Forelimb muscle (tissue), 1 donor: ENCODE results near the gene GMPR2. TPM values are rescaled to one million over a fixed set of nuclear protein-coding genes. Genes with fewer than 3 reads are reported as not detected.

Experiments
- DNase-seq: peaks from one replicate; pipeline ENCODE4 v3.0.0-alpha.2; 2013; ENCODE audit warnings: low read depth
- polyA plus RNA-seq: library from polyadenylated mRNA; unstranded; fragments of 120-200 nt; gene quantifications from one replicate; pipeline ENCODE4 v1.2.1, GENCODE V29; 2013; ENCODE audit not compliant: insufficient read length

The GMPR2 gene
- polyA plus RNA-seq, 1 donor = 53.3 TPM

DNA sequence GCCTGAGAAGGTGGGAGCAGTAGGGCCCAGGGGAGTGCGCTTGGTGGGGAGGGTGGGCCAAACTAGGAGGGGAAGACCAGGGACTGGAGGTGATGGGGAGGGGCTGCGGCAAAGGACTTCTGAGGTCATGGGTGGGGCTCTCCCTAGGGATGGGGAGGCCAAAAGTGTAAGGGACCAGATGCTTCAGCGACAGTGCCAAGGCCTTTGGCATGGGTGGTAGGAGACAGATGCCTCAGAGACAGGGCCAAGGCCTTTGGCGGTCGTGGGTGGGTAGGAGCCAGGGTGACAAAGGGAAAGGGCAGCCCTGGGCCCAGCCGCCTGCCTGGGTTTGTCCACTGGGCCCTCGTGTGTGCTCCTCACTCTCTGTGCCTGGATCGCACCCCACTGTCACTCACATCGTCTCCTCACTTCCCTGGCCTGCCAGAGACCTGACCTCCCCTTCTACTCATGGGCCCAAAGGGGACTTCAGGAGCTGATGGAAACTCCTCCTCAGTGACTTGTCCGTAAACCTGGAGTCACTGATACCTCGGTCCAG is 51.8 kb downstream of the GMPR2 start:
- DNase-seq = no peak

DNA sequence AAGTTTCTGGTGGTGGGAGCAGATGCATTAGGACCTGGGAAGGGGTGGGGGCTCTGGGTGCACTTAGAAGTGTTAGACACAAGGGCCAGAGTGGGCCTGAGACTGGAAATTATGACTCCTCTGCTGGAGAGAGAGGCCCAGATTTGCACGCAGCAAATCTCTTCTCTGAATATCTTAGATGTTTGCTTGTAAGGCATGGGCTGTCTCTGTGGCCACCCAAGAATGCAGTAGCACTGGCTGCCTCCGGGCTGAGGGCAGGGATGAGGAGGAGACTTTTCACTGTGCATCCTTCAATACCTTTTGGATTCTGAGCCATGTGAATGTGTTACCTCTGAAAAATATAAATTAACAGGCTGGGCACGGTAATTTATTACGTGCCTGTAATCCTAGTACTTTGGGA is 52.6 kb downstream of the GMPR2 start:
- DNase-seq = no peak

DNA sequence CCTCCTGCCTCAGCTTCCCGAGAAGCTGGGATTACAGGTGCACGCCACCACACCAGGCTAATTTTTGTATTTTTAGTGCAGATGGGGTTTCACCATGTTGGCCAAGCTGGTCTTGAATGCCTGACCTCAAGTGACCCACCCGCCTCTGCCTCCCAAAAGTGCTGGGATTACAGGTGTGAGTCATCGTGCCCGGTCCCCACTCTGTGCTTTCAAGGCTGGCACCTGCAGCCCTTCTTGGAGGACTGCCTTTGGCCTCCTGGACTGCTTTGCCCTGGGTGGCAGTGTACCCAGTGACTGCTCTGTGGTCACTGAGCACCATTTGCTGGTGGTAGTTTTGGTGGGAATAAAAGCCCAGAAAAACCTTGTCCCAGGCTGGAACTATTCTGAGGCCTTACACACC is 54.3 kb downstream of the GMPR2 start:
- DNase-seq = no peak

Other genes starting within 250 kb of the GMPR2 start
- gene DHRS4L2, start 244.0 kb upstream of the GMPR2 start, polyA plus RNA-seq = 9.2 TPM
- 0.18 TPM for gene CARMIL3, start 180.9 kb upstream of the GMPR2 start, polyA plus RNA-seq
- gene CPNE6, start 161.4 kb upstream of the GMPR2 start, polyA plus RNA-seq = not detected
- gene PCK2, start 138.6 kb upstream of the GMPR2 start, polyA plus RNA-seq = 3.6 TPM
- gene DCAF11, start 118.2 kb upstream of the GMPR2 start, polyA plus RNA-seq = 45.7 TPM
- 1.8 TPM for gene NRL, start 118.0 kb upstream of the GMPR2 start, polyA plus RNA-seq
- gene FITM1, start 102.3 kb upstream of the GMPR2 start, polyA plus RNA-seq = 164 TPM
- 110 TPM for gene PSME1, start 96.7 kb upstream of the GMPR2 start, polyA plus RNA-seq
- 32.1 TPM for gene EMC9, start 91.3 kb upstream of the GMPR2 start, polyA plus RNA-seq
- 74.3 TPM for gene PSME2, start 86.3 kb upstream of the GMPR2 start, polyA plus RNA-seq
- 32.6 TPM for gene RNF31, start 85.4 kb upstream of the GMPR2 start, polyA plus RNA-seq
- gene IRF9, start 71.7 kb upstream of the GMPR2 start, polyA plus RNA-seq = 25.1 TPM
- gene REC8, start 60.8 kb upstream of the GMPR2 start, polyA plus RNA-seq = 8.2 TPM
- 26.4 TPM for gene IPO4, start 44.1 kb upstream of the GMPR2 start, polyA plus RNA-seq
- gene TM9SF1, start 37.5 kb upstream of the GMPR2 start, polyA plus RNA-seq = 18.8 TPM
- gene TSSK4, start 27.2 kb upstream of the GMPR2 start, polyA plus RNA-seq = 5.0 TPM
- gene CHMP4A, start 19.4 kb upstream of the GMPR2 start, polyA plus RNA-seq = 40.0 TPM
- gene MDP1, start 16.9 kb upstream of the GMPR2 start, polyA plus RNA-seq = 5.5 TPM
- 188 TPM for gene NEDD8, start 562 bp upstream of the GMPR2 start, polyA plus RNA-seq
- 37.0 TPM for gene TINF2, start 9.7 kb downstream of the GMPR2 start, polyA plus RNA-seq
- gene TGM1, start 30.2 kb downstream of the GMPR2 start, polyA plus RNA-seq = 0.86 TPM
- gene RABGGTA, start 38.7 kb downstream of the GMPR2 start, polyA plus RNA-seq = 14.7 TPM
- 15.0 TPM for gene DHRS1, start 66.9 kb downstream of the GMPR2 start, polyA plus RNA-seq
- gene NOP9, start 66.9 kb downstream of the GMPR2 start, polyA plus RNA-seq = 21.1 TPM
- gene CIDEB, start 75.0 kb downstream of the GMPR2 start, polyA plus RNA-seq = 8.2 TPM
- 2.0 TPM for gene LTB4R2, start 77.2 kb downstream of the GMPR2 start, polyA plus RNA-seq
- 2.1 TPM for gene LTB4R, start 78.6 kb downstream of the GMPR2 start, polyA plus RNA-seq
- 15.2 TPM for gene ADCY4, start 102.1 kb downstream of the GMPR2 start, polyA plus RNA-seq
- 1.1 TPM for gene RIPK3, start 107.1 kb downstream of the GMPR2 start, polyA plus RNA-seq
- 39.2 TPM for gene NFATC4, start 135.3 kb downstream of the GMPR2 start, polyA plus RNA-seq
- gene NYNRIN, start 166.1 kb downstream of the GMPR2 start, polyA plus RNA-seq = 23.1 TPM
- 2.4 TPM for gene CBLN3, start 196.7 kb downstream of the GMPR2 start, polyA plus RNA-seq
- gene KHNYN, start 197.0 kb downstream of the GMPR2 start, polyA plus RNA-seq = 38.1 TPM
- gene SDR39U1, start 209.8 kb downstream of the GMPR2 start, polyA plus RNA-seq = 54.1 TPM